ENCODE results near the gene ABCA10. TPM values are rescaled to one million over a fixed set of nuclear protein-coding genes. Genes with fewer than 3 reads are reported as not detected.
"Not testable (repeated sequence)": the region's sequence is repeated elsewhere in the genome, so short reads cannot be mapped to it uniquely, and the experiment has no call there.

Gene ABCA10
- total and polyA plus RNA-seq, 2 donors (not counting 1 experiment from before 2014, with no cell fraction given) = 0.55 to 1.9 TPM

DNA sequence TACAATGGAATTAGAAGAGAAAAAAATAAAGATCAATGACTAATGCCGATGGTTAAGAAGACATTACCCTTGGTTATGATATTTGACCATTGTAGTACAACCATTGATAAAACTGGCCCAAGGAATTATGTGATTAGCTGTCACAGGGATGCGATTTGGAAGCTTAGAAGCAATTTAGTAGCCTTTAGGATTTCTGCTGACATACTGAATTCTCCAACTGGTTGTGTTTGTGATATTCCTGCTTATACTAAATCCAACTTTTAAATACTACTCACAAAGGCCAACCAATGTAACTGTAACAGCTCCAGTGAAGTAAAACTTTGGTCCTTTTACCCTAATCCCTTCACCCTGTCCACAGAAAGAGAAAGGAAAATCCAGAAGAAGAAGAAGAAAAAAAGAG is 55.5 kb downstream of the ABCA10 start:
- ATAC-seq (ENCODE audit: low read depth) (no peak), DNase-seq (no peak)
- ChIA-PET POLR2A (no interaction called here), CTCF (no interaction called here)
- Histone ChIP-seq H3K27ac (ENCODE audit: low read length in 2 of 2) (no peak overlapping the region), H3K4me3 (ENCODE audit: control extremely low read depth in 1 of 5, extremely low read depth in 1 of 5, insufficient read depth in 1 of 5, low read depth in 2 of 5, low read length in 4 of 5) (no peak overlapping the region), H3K4me2 (replicated peaks; ENCODE audit: low read depth, low read length, poor library complexity, severe bottlenecking) (no peak overlapping the region), H3K9ac (ENCODE audit: low read length) (no peak overlapping the region), H4K20me1 (ENCODE audit: control insufficient read depth, insufficient read depth, low read length, poor library complexity, severe bottlenecking) (no peaks in the 10 kb centered on the region), H3K27me3 (replicated peaks in 1 of 4; ENCODE audit: control extremely low read depth in 1 of 4, control insufficient read depth in 3 of 4, insufficient read depth in 4 of 4, low read length in 3 of 4) (no peaks in the 10 kb centered on the region), H2AFZ (ENCODE audit: insufficient read depth, low read depth, low read length, poor library complexity, severe bottlenecking) (no peak overlapping the region), H3K9me3 (ENCODE audit: control extremely low read depth in 1 of 3, control insufficient read depth in 2 of 3, insufficient read depth in 1 of 3, low read length in 2 of 3) (peaks cover 0 to 2% (median 0%) of the 10 kb centered on the region in 3 donors), H3K36me3 (replicated peaks in 1 of 2; ENCODE audit: control extremely low read depth in 1 of 2, control insufficient read depth in 1 of 2, extremely low read depth in 1 of 2, insufficient read depth in 2 of 2, low read length in 1 of 2) (no peaks in the 10 kb centered on the region), H3K4me1 (ENCODE audit: control insufficient read depth in 2 of 2, insufficient read depth in 2 of 2, low read length in 2 of 2) (peaks cover 0 to 12% of the 10 kb centered on the region in 2 donors), H3K79me2 (ENCODE audit: control insufficient read depth, insufficient read depth, low read length) (no peaks in the 10 kb centered on the region)
- WGBS (ENCODE audit: insufficient coverage) = no CpG with 5 or more reads among the region's 2 CpGs
- Mint-ChIP-seq H3K27ac (no peak overlapping the region), H3K27me3 (no peaks in the 10 kb centered on the region), H3K4me3 (no peak overlapping the region), H3K9me3 (ENCODE audit: insufficient read depth) (no peaks in the 10 kb centered on the region), H3K4me1 (peaks cover 19% of the 10 kb centered on the region)
- intact Hi-C loops (cut with micrococcal nuclease) = no loop called here
- no peak for TF ChIP-seq EZH2 (IDR thresholded peaks at IDR 0.05; ENCODE audit: borderline replicate concordance, insufficient read depth, low read depth, low read length, poor library complexity, severe bottlenecking)
- TF ChIP-seq, protein P1, sequence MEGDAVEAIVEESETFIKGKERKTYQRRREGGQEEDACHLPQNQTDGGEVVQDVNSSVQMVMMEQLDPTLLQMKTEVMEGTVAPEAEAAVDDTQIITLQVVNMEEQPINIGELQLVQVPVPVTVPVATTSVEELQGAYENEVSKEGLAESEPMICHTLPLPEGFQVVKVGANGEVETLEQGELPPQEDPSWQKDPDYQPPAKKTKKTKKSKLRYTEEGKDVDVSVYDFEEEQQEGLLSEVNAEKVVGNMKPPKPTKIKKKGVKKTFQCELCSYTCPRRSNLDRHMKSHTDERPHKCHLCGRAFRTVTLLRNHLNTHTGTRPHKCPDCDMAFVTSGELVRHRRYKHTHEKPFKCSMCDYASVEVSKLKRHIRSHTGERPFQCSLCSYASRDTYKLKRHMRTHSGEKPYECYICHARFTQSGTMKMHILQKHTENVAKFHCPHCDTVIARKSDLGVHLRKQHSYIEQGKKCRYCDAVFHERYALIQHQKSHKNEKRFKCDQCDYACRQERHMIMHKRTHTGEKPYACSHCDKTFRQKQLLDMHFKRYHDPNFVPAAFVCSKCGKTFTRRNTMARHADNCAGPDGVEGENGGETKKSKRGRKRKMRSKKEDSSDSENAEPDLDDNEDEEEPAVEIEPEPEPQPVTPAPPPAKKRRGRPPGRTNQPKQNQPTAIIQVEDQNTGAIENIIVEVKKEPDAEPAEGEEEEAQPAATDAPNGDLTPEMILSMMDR (IDR thresholded peaks at IDR 0.05) = no peak

DNA sequence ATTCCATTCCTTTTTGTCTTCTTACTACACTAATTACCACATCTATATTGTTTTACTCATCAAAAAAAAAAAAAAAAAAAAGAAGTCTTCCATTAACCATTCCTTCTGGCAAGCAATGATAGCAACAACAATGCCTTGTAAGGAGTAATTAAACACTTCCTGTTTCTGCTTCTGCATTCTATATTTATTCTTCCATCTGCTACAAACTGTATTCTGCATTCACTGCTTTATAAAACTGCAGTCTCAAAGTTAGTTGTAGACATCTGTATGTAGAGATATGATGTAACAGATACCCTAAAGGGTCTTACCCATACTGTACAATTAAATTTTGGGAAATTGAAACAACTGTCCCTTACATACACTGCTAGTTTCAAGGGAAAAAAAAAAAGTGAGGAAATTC is 58.2 kb downstream of the ABCA10 start:
- Mint-ChIP-seq H3K4me1 (peaks cover 6% of the 10 kb centered on the region), H3K9me3 (ENCODE audit: insufficient read depth) (no peaks in the 10 kb centered on the region), H3K27me3 (no peaks in the 10 kb centered on the region), H3K27ac (no peak overlapping the region), H3K4me3 (no peak overlapping the region)
- H3K36me3 ChIP-seq (replicated peaks in 1 of 2; ENCODE audit: control extremely low read depth in 1 of 2, control insufficient read depth in 1 of 2, extremely low read depth in 1 of 2, insufficient read depth in 2 of 2, low read length in 1 of 2) = no peaks in the 10 kb centered on the region
- no peak overlapping the region for H2AFZ ChIP-seq (ENCODE audit: insufficient read depth, low read depth, low read length, poor library complexity, severe bottlenecking)
- no peak overlapping the region for H3K27ac ChIP-seq (ENCODE audit: low read length in 2 of 2)
- DNase-seq (no peak), ATAC-seq (ENCODE audit: low read depth) (no peak)
- peaks cover 0 to 6% of the 10 kb centered on the region in 2 donors for H3K4me1 ChIP-seq (ENCODE audit: control insufficient read depth in 2 of 2, insufficient read depth in 2 of 2, low read length in 2 of 2)
- no peak overlapping the region for H3K9ac ChIP-seq (ENCODE audit: low read length)
- H3K9me3 ChIP-seq (ENCODE audit: control extremely low read depth in 1 of 3, control insufficient read depth in 2 of 3, insufficient read depth in 1 of 3, low read length in 2 of 3) = peaks cover 0 to 2% (median 0%) of the 10 kb centered on the region in 3 donors
- H3K27me3 ChIP-seq (replicated peaks in 1 of 4; ENCODE audit: control extremely low read depth in 1 of 4, control insufficient read depth in 3 of 4, insufficient read depth in 4 of 4, low read length in 3 of 4) = no peaks in the 10 kb centered on the region
- H4K20me1 ChIP-seq (ENCODE audit: control insufficient read depth, insufficient read depth, low read length, poor library complexity, severe bottlenecking) = no peaks in the 10 kb centered on the region
- no peak overlapping the region for H3K4me2 ChIP-seq (replicated peaks; ENCODE audit: low read depth, low read length, poor library complexity, severe bottlenecking)
- intact Hi-C loops (cut with micrococcal nuclease) = no loop called here
- H3K4me3 ChIP-seq (ENCODE audit: control extremely low read depth in 1 of 5, extremely low read depth in 1 of 5, insufficient read depth in 1 of 5, low read depth in 2 of 5, low read length in 4 of 5) = no peak overlapping the region
- ChIA-PET POLR2A (no interaction called here), CTCF (no interaction called here)
- TF ChIP-seq, protein P1 (IDR thresholded peaks at IDR 0.05) = no peak
- TF ChIP-seq EZH2 (IDR thresholded peaks at IDR 0.05; ENCODE audit: borderline replicate concordance, insufficient read depth, low read depth, low read length, poor library complexity, severe bottlenecking) = no peak
- H3K79me2 ChIP-seq (ENCODE audit: control insufficient read depth, insufficient read depth, low read length) = no peaks in the 10 kb centered on the region

DNA sequence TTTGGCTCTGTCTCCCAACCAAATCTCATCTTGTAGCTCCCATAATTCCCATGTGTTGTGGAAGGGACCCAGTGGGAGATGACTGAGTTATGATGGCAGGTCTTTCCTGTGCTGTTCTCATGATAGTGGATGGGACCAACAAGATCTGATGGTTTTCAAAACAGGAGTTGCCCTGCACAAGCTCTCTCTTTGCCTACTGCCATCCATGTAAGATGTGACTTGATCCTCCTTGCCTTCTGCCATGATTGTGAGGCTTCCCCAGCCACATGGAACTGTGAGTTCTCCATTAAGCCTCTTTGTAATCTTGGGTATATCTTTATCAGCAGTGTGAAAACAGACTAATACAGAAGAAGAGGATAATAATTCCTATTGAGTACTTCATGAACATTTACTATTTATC is 60.0 kb downstream of the ABCA10 start:
- POLR2A ChIA-PET = not testable (repeated sequence)

More for the DNA sequence above, 60.0 kb downstream of the ABCA10 start:
- H3K27ac ChIP-seq (ENCODE audit: low read length in 2 of 2); H3K4me3 Mint-ChIP-seq; H3K27me3 ChIP-seq (replicated peaks in 1 of 4; ENCODE audit: control extremely low read depth in 1 of 4, control insufficient read depth in 3 of 4, insufficient read depth in 4 of 4, low read length in 3 of 4); H3K9ac ChIP-seq (ENCODE audit: low read length); intact Hi-C loops (cut with micrococcal nuclease); H3K9me3 ChIP-seq (ENCODE audit: control extremely low read depth in 1 of 3, control insufficient read depth in 2 of 3, insufficient read depth in 1 of 3, low read length in 2 of 3); H3K4me1 ChIP-seq (ENCODE audit: control insufficient read depth in 2 of 2, insufficient read depth in 2 of 2, low read length in 2 of 2); H3K4me3 ChIP-seq (ENCODE audit: control extremely low read depth in 1 of 5, extremely low read depth in 1 of 5, insufficient read depth in 1 of 5, low read depth in 2 of 5, low read length in 4 of 5); H4K20me1 ChIP-seq (ENCODE audit: control insufficient read depth, insufficient read depth, low read length, poor library complexity, severe bottlenecking); H3K4me1 Mint-ChIP-seq; DNase-seq; H3K27ac Mint-ChIP-seq; H2AFZ ChIP-seq (ENCODE audit: insufficient read depth, low read depth, low read length, poor library complexity, severe bottlenecking); H3K79me2 ChIP-seq (ENCODE audit: control insufficient read depth, insufficient read depth, low read length); ATAC-seq (ENCODE audit: low read depth); CTCF ChIA-PET; H3K36me3 ChIP-seq (replicated peaks in 1 of 2; ENCODE audit: control extremely low read depth in 1 of 2, control insufficient read depth in 1 of 2, extremely low read depth in 1 of 2, insufficient read depth in 2 of 2, low read length in 1 of 2); H3K9me3 Mint-ChIP-seq (ENCODE audit: insufficient read depth); H3K4me2 ChIP-seq (replicated peaks; ENCODE audit: low read depth, low read length, poor library complexity, severe bottlenecking); H3K27me3 Mint-ChIP-seq: not testable (repeated sequence)
